NCI-H526 (cell line): Measurements from ENCODE around the gene BRAP.
"Not testable (repeated sequence)": the region's sequence is repeated elsewhere in the genome, so short reads cannot be mapped to it uniquely, and the experiment has no call there.

ENCODE experiments used
- DNase-seq, 2 experiments: peaks; one replicate each; lab custom pipeline; 2025; lab: John Stamatoyannopoulos, UW

Gene BRAP

GRCh38 chr12:111685811-111686573, at the start of gene BRAP, which contains the start of gene ACAD10:
TSS of gene BRAP (minus strand) at chr12:111685956. CDS start at chr12:111685792, 164 bp downstream.
TSS of gene ACAD10 (plus strand) at chr12:111686053. CDS start at chr12:111692710, 6,657 bp downstream.
- DNase-seq, result peak; percentile 76 to 94

GRCh38 chr12:111733340-111733915, 47.7 kb upstream of the BRAP start:
- DNase-seq, result no peak

GRCh38 chr12:111732786-111733185, 47.0 kb upstream of the BRAP start:
- no peak for DNase-seq

GRCh38 chr12:111730420-111730819, 44.7 kb upstream of the BRAP start:
- DNase-seq, result no peak

- DNase-seq, result no peak
Observed at GRCh38 chr12:111728795-111729194, 43.0 kb upstream of the BRAP start.

GRCh38 chr12:111723646-111724360, 38.0 kb upstream of the BRAP start:
- DNase-seq, result not testable (repeated sequence)

- DNase-seq, result no peak
Observed at GRCh38 chr12:111720457-111720856, 34.7 kb upstream of the BRAP start.

- DNase-seq, result not testable (repeated sequence)
Observed at GRCh38 chr12:111719316-111719715, 33.6 kb upstream of the BRAP start.

GRCh38 chr12:111715279-111715678, 29.5 kb upstream of the BRAP start:
- DNase-seq, result no peak

- DNase-seq, result no peak
Observed at GRCh38 chr12:111706145-111706544, 20.4 kb upstream of the BRAP start.

GRCh38 chr12:111705672-111706071, 19.9 kb upstream of the BRAP start:
- DNase-seq, result no peak

- no peak for DNase-seq
Observed at GRCh38 chr12:111699962-111700361, 14.2 kb upstream of the BRAP start.

- DNase-seq, result no peak
Observed at GRCh38 chr12:111693818-111694217, 8.1 kb upstream of the BRAP start.

GRCh38 chr12:111692575-111693210, 6.9 kb upstream of the BRAP start:
- DNase-seq, result peak in 1 of 2 experiments; percentile 2

GRCh38 chr12:111691262-111691661, 5.5 kb upstream of the BRAP start:
- DNase-seq, result no peak

GRCh38 chr12:111687952-111688351, 2.2 kb upstream of the BRAP start:
- no peak for DNase-seq

GRCh38 chr12:111687255-111687654, 1.5 kb upstream of the BRAP start:
- peak; percentile 1 to 34 for DNase-seq

- DNase-seq, result no peak
Observed at GRCh38 chr12:111686574-111687105, 884 bp upstream of the BRAP start.

GRCh38 chr12:111685322-111685810, 390 bp downstream of the BRAP start:
- peak; percentile 7 to 46 for DNase-seq

GRCh38 chr12:111684485-111685198, 1.1 kb downstream of the BRAP start:
- not testable (repeated sequence) for DNase-seq

- DNase-seq, result no peak
Observed at GRCh38 chr12:111677186-111677585, 8.6 kb downstream of the BRAP start.
